Measurements from ENCODE around the gene ABLIM2.

Gene ABLIM2

GRCh38 chr4:8130346-8131066, 28.1 kb downstream of the ABLIM2 start:
- no peak overlapping the region for H3K4me3 ChIP-seq (ENCODE audit: low read depth, low read length)
- TF ChIP-seq, protein P1, sequence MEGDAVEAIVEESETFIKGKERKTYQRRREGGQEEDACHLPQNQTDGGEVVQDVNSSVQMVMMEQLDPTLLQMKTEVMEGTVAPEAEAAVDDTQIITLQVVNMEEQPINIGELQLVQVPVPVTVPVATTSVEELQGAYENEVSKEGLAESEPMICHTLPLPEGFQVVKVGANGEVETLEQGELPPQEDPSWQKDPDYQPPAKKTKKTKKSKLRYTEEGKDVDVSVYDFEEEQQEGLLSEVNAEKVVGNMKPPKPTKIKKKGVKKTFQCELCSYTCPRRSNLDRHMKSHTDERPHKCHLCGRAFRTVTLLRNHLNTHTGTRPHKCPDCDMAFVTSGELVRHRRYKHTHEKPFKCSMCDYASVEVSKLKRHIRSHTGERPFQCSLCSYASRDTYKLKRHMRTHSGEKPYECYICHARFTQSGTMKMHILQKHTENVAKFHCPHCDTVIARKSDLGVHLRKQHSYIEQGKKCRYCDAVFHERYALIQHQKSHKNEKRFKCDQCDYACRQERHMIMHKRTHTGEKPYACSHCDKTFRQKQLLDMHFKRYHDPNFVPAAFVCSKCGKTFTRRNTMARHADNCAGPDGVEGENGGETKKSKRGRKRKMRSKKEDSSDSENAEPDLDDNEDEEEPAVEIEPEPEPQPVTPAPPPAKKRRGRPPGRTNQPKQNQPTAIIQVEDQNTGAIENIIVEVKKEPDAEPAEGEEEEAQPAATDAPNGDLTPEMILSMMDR (IDR thresholded peaks at IDR 0.05; ENCODE audit: low read depth, low read length) = no peak

DNA sequence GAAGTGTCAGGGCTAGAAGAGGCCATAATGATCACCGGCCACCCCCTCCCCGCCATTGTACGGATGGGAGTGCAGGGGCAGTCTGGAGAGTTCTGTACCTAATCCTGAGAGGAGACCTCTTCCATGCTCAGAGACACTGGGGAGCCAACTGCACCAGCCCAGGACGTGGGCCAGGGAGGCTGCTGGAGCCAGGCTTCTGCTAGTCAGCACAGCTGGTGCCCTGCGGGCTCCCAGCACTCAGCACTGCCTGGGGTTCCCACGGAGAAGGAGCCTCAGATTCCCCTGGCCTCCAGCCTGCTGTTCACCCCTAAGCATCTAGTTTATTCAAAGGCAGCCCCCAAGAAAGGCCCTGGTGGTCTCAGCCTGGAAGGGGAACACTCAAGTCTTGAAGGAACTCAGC, 28.8 kb downstream of the ABLIM2 start:
- TF ChIP-seq, protein P1 (IDR thresholded peaks at IDR 0.05; ENCODE audit: low read depth, low read length) = no peak
- no peak overlapping the region for H3K4me3 ChIP-seq (ENCODE audit: low read depth, low read length)

- TF ChIP-seq, protein P1 (IDR thresholded peaks at IDR 0.05; ENCODE audit: low read depth, low read length) = no peak
- no peak overlapping the region for H3K4me3 ChIP-seq (ENCODE audit: low read depth, low read length)
Observed at GRCh38 chr4:8129136-8129535, 29.5 kb downstream of the ABLIM2 start.

- no peak overlapping the region for H3K4me3 ChIP-seq (ENCODE audit: low read depth, low read length)
- TF ChIP-seq, protein P1 (IDR thresholded peaks at IDR 0.05; ENCODE audit: low read depth, low read length) = no peak
Observed at GRCh38 chr4:8128100-8128856, 30.3 kb downstream of the ABLIM2 start.

DNA sequence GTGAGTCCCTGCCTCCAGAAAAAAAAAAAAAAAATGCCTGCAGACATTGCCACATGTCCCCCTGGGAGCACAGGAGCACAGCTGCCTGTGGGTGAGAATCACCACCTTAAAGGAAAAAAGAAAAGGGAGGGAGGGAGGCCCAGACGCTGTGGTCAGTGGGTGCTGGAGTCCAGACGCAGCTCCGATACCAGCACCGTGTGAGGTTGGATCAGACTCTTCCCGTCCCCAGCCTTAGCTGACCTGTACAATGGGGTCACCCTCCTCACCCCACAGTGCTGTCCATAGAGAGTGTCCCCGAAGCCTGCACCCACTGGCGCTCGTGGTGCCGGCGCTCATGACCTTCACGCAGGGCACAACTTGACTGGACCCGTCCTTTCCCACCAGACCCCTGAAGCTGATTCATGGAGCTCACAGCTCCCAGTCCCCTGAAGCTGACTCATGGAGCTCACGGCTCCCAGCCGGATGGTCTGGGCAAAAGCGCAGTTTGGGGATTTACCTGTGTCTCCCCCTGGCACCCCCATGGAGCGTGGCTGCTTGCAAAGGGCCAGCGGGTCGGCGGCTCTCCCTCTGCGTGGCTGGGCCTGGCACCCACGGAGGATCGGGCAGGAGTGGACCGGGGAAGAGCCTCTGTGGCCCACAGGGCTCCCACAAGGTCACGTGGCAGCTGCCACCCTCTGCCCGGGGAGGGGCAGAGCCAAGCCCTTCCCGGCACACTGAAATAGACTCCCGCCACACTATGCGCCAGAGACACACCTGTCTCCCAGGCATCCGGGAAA, 31.4 kb downstream of the ABLIM2 start:
- H3K4me3 ChIP-seq (ENCODE audit: low read depth, low read length) = no peak overlapping the region
- TF ChIP-seq, protein P1 (IDR thresholded peaks at IDR 0.05; ENCODE audit: low read depth, low read length) = no peak

- TF ChIP-seq, protein P1 (IDR thresholded peaks at IDR 0.05; ENCODE audit: low read depth, low read length) = no peak
- H3K4me3 ChIP-seq (ENCODE audit: low read depth, low read length) = no peak overlapping the region
Observed at GRCh38 chr4:8126523-8126922, 32.1 kb downstream of the ABLIM2 start.
